HG03103 (cell line): ENCODE results near the gene ADORA2A.

ENCODE experiments used
- ATAC-seq: cut with Tn5 transposase; IDR thresholded peaks from one replicate; pipeline ENCODE4 v1.9.1; 2021; ENCODE audit warnings: low read depth; ENCODE audit not compliant: unreplicated experiment

ADORA2A gene

GRCh38 chr22:24417200-24417599, 10.2 kb upstream of the ADORA2A start:
- ATAC-seq: no peak

GRCh38 chr22:24417901-24418641, 9.3 kb upstream of the ADORA2A start:
- ATAC-seq: no peak

GRCh38 chr22:24418786-24419474, 8.5 kb upstream of the ADORA2A start:
- ATAC-seq: no peak

- no peak for ATAC-seq
Measured at GRCh38 chr22:24419475-24419850, 7.9 kb upstream of the ADORA2A start.

- no peak for ATAC-seq
Measured at GRCh38 chr22:24420072-24420976, 7.1 kb upstream of the ADORA2A start.

GRCh38 chr22:24420977-24421343, 6.4 kb upstream of the ADORA2A start:
- ATAC-seq: no peak

- no peak for ATAC-seq
Measured at GRCh38 chr22:24421428-24421931, 5.9 kb upstream of the ADORA2A start.

GRCh38 chr22:24422102-24422665, 5.2 kb upstream of the ADORA2A start:
- no peak for ATAC-seq

- no peak for ATAC-seq
Measured at GRCh38 chr22:24423519-24424000, 3.8 kb upstream of the ADORA2A start.

GRCh38 chr22:24424001-24424900, 3.1 kb upstream of the ADORA2A start:
- ATAC-seq: no peak

- ATAC-seq: no peak
Measured at GRCh38 chr22:24424901-24425775, 2.3 kb upstream of the ADORA2A start.

GRCh38 chr22:24426436-24426835, 963 bp upstream of the ADORA2A start:
- no peak for ATAC-seq

- ATAC-seq: no peak
Measured at GRCh38 chr22:24426851-24427499, 424 bp upstream of the ADORA2A start.

- ATAC-seq: no peak
Measured at GRCh38 chr22:24428751-24429410, 1.5 kb downstream of the ADORA2A start.

GRCh38 chr22:24429411-24430365, 2.3 kb downstream of the ADORA2A start:
- no peak for ATAC-seq
